SK-N-MC (cell line): ENCODE data around the gene PDPR.
"Not testable (repeated sequence)": the region's sequence is repeated elsewhere in the genome, so short reads cannot be mapped to it uniquely, and the experiment has no call there.

Experiments used
- EZH2 ChIP-seq: fragments of 200-600 bp; sonication (generic); IDR thresholded peaks from one replicate; pipeline ENCODE4 v1.6.1; 2017; ENCODE audit warnings: antibody characterized with exemption
- FOXP2 ChIP-seq: optimal IDR thresholded peaks from 2 replicates; pipeline ENCODE3; 2011; ENCODE audit warnings: mild to moderate bottlenecking, moderate library complexity; ENCODE audit not compliant: insufficient read depth; ENCODE audit errors: extremely low read length, control extremely low read depth
- POLR2AphosphoS5 ChIP-seq: IDR thresholded peaks from 2 replicates; pipeline ENCODE4 v1.6.1; 2012; ENCODE audit warnings: mild to moderate bottlenecking, low read depth, low read length, borderline replicate concordance

DNA sequence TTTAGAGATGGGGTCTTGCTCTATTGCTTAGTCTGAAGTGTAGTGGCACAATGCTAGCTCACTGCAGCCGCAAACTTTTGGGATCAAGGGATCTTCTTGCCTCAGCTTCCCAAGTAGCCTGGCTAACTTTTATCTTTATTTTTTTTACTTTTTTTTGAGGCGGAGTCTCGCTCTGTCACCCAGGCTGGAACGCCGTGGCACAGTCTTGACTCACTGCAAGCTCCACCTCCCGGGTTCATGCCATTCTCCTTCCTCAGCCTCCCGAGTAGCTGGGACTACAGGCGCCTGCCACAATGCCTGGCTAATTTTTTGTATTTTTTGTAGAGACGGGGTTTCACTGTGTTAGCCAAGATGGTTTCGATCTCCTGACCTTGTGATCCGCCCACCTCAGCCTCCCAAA lies 12.1 kb downstream of the PDPR start:
- TF ChIP-seq POLR2AphosphoS5, EZH2, FOXP2: not testable (repeated sequence)
